Measurements from ENCODE around the gene FOXE1.
A peak's percentile ranks its signal among the peaks of the same experiment; 100 is the strongest.

FOXE1 gene

GRCh38 chr9:97866848-97867247, 13.8 kb downstream of the FOXE1 start:
- DNase-seq = no peak

- DNase-seq = no peak
Measured at GRCh38 chr9:97868859-97869258, 15.8 kb downstream of the FOXE1 start.

- no peak for DNase-seq
Measured at GRCh38 chr9:97873425-97873824, 20.4 kb downstream of the FOXE1 start.

- peak; percentile 46 for DNase-seq
Measured at GRCh38 chr9:97873882-97874281, 20.9 kb downstream of the FOXE1 start.

- DNase-seq = no peak
Measured at GRCh38 chr9:97874624-97875023, 21.6 kb downstream of the FOXE1 start.

GRCh38 chr9:97875111-97875510, 22.1 kb downstream of the FOXE1 start:
- DNase-seq = no peak

- DNase-seq = no peak
Measured at GRCh38 chr9:97876061-97876460, 23.0 kb downstream of the FOXE1 start.

- DNase-seq = no peak
Measured at GRCh38 chr9:97880336-97880735, 27.3 kb downstream of the FOXE1 start.

- DNase-seq = peak; percentile 50
Measured at GRCh38 chr9:97889941-97890887, 37.2 kb downstream of the FOXE1 start.

GRCh38 chr9:97891736-97892135, 38.7 kb downstream of the FOXE1 start:
- DNase-seq = no peak

- no peak for DNase-seq
Measured at GRCh38 chr9:97892421-97892820, 39.4 kb downstream of the FOXE1 start.

- DNase-seq = no peak
Measured at GRCh38 chr9:97895211-97895610, 42.2 kb downstream of the FOXE1 start.

- peak; percentile 65 for DNase-seq
Measured at GRCh38 chr9:97895695-97896332, 42.8 kb downstream of the FOXE1 start.

- DNase-seq = peak; percentile 46
Measured at GRCh38 chr9:97900103-97900737, 47.2 kb downstream of the FOXE1 start.

GRCh38 chr9:97900738-97901565, 47.9 kb downstream of the FOXE1 start:
- DNase-seq = peak; percentile 63

- peak; percentile 14 for DNase-seq
Measured at GRCh38 chr9:97903177-97903576, 50.2 kb downstream of the FOXE1 start.

- DNase-seq = no peak
Measured at GRCh38 chr9:97904725-97905124, 51.7 kb downstream of the FOXE1 start.

GRCh38 chr9:97905228-97905627, 52.2 kb downstream of the FOXE1 start:
- DNase-seq = no peak

Data from EL (cell line).